HG02798 (cell line): Measurements from ENCODE around the gene RNH1.

Experiments used
- ATAC-seq: cut with Tn5 transposase; IDR thresholded peaks from one replicate; pipeline ENCODE4 v1.9.1; 2021; ENCODE audit warnings: mild to moderate bottlenecking; ENCODE audit not compliant: unreplicated experiment, poor library complexity

Gene RNH1

DNA sequence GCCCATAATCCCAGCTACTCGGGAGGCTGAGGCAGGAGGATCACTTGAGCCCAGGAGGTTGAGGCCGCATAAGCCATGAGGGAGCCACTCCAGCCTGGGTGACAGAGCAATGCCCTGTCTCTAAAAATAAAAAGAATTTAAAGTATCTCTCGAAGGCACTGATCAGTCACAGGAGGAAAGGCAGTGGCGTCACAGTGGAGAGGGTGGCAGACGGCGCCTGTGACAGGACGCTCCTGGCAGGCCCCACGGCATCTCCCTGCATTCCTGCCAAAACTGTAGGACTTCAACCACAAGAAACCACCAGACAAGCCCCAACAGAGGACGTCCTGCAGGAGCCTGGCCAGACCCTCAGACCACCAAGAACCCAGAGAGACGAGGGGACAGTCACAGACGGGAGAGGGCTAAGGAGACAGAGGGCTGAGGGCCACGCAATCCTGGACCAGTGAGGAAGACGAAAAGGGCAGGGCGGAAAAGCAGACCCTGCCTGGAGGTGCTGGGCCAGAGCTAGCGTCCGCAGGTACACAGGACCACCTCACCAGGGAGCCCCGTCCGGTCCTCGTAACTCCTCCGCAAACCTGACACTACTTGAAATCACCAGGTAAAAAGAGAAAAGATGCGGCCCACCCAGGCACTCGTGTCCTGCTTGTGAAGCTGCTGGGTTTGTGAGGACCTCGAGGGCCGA is 5.9 kb downstream of the RNH1 start:
- no peak for ATAC-seq

GRCh38 chr11:499201-500076 is 7.6 kb downstream of the RNH1 start:
- no peak for ATAC-seq

DNA sequence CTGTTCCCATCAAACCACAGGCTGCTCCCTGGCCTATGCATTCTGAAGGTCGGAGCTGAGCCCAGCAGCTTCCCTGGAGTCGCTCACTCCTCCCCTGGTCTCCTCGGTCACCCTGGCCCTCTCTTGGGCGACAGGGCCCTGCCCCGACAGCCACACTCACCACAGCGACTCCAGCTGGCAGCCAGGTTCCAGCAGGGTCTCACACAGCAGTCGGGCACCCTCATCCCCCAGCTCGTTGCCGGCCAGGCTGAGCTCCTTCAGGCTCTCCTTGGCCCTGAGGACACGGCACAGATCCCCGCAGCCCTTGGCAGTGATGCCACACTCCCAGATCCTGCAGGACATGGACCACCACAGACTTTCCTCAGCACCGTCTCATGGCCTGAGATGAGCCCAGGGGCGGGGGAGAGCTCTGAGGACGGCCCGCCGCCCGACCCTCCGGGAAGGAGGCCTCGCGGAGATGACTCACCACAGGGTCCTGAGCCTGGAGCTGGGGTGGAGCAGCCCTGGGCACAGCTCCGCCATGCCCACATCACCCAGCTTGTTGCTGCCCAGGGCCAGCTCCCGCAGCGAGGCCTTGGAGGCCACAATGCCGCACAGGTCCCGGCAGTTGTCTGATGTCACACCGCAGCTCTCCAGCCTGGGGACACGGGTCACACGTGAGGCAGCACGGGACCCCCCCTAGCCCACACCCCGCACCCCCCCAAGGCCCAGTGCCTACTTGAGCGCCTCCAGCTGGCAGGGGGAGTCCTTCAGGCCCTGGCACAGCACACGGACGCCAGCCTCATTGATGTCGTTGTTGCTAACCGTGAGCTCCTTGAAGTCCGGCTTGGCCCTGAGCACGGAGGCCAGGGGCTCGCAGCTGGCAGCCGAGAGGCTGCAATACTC is 8.5 kb downstream of the RNH1 start:
- ATAC-seq = no peak

DNA sequence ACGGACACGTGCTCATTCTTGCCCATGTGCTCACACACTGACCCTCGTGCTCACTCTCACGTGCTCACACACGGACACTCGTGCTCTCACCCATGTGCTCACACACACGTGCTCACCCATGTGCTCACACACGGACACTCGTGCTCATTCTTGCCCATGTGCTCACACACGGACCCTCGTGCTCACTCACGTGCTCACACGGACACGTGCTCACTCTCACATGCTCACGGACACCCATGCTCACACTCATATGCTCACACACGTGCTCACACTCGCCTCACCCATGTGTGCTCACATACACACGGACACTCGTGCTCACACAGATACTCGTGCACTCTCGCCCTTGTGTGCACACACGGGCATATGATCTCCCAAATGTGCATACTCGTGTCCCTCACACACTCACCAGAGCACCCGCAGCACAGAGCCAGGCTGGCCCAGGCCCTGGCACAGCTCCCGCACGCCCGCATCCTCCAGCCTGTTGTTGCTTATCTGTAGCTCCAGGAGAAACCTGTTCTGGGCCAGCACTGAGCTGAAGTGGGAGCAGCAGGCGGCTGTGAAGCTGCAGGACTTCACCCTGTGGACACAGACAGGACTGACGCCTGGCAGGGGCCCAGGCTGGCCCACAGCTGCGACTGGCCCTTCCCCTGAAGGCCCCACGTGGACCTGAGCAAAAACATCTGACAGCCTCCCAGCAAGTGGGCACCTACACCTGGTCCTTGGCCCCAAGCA is 9.3 kb downstream of the RNH1 start:
- no peak for ATAC-seq

GRCh38 chr11:496834-497564 is 10.0 kb downstream of the RNH1 start:
- ATAC-seq = no peak

DNA sequence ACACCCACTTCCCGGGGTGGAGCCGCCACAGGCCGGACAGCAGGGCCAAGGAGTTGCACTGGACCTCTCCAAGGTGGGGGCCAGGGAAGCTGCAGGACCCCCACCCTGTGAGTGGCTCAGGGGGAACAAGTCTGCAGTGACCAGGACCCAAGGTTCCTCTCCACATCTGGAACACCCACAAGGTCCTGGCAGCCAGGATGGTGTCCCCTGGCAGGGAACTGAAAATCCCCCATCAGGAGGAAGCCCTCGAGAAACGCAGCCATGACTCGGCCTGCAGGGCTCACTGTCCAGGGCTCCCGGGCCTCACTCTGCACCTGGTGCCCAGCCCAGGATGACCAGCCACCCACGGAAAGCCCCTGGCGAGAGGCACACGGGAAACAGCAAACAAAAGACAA is 11.5 kb downstream of the RNH1 start:
- no peak for ATAC-seq

GRCh38 chr11:494761-495536 is 12.1 kb downstream of the RNH1 start:
- ATAC-seq = no peak

DNA sequence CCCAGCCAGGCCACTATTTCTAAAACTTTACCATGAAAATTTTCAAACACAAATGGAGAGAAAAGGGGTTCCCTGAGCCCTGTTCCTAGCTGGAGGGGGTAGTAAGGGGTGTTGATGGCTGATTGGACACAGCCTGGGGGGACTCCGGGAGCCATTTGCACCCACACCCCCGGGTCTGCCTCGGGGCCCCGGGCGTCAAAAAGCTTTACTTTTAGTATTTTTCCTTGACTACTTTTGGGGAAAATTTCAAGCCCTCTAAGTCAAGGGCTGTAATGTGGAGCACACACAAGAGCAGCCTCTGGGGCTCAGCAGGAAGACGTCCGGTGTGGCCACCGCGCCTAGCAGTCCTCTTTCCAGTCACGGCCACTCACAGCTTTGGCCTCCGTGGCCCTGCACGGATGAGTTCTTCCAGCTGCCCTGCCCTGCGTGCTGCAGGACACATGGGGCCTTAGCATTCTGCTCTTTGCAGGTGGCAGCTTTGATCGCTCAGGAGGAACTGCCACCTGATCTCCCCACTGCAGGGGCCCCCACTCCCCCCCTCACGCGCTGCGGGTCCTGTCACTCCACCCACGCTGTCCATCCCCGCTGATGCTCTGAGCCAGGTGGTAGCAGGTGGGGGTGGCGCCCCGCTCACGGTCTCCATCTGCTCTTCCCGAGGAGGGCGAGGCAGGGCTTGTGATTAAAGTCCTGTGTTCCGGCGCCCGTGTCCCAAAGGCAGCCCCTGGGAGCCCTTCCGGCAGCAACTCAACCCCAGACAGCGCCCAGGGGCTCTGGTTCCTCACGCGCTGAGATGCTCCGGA is 14.4 kb downstream of the RNH1 start:
- ATAC-seq = no peak

DNA sequence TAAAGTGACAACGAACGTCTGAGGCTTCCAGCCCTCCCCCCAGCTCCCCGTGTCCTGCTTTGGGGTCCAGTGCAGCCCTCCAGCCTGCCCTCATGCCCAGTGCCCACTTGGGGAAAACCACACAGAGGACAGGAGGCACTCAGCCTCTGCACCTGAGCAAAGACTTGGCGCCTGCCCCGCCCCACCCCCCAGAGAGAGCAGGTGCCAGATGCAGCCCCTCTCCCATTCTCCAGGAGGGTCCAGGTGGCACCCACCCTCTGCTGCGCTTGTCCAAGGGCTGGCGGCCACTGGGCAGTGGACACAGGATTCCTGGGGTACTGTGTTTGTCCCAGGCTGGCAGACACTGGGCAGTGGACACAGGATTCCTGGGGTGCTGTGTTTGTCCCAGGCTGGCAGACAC is 15.7 kb downstream of the RNH1 start:
- no peak for ATAC-seq

DNA sequence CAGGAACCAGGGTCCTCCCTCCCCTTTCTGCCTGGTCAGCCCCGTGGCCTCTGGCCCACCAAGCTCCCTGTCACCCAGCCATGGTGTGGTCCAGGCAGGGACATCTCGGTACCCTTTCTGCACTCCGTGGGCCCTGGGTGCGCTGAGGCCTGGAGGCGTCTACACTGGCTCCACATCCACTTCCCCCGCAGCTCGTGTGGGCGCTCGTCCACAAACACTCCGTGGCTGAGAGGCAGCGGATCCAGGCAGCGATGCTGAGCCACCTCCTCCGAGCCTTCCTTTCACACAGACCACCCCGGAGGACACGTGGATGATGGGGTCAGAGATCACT is 16.1 kb downstream of the RNH1 start:
- ATAC-seq = no peak

GRCh38 chr11:490186-490929 is 16.7 kb downstream of the RNH1 start:
- ATAC-seq = no peak

- no peak for ATAC-seq
These were observed 17.3 kb downstream of the RNH1 start for GRCh38 chr11:489610-490185.

- ATAC-seq = no peak
These were observed 18.1 kb downstream of the RNH1 start for GRCh38 chr11:488992-489391.

DNA sequence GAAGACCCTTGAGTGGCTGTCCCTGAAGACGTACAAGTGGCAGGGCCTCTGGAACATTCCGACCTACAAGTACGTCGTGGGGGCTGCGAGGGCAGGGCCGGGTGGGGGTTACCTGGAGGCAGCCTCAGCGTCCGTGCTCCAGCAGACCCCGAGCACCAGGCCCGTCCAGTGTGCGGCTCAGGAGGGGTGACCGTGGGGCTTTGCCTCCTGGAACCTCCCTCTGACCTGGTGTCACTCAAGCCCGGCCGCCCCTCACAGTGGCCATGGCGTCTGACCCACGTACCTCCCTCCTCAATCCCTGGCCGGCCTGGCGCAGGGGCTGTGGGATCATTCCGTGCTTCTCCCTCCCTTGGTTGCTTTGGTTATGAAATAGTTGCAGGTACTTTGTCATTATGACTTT is 18.5 kb downstream of the RNH1 start:
- ATAC-seq = no peak

GRCh38 chr11:488062-488461 is 19.0 kb downstream of the RNH1 start:
- ATAC-seq = no peak

GRCh38 chr11:487571-488021 is 19.4 kb downstream of the RNH1 start:
- ATAC-seq = no peak

- ATAC-seq = no peak
These were observed 20.9 kb downstream of the RNH1 start for GRCh38 chr11:486189-486588.
